ENCODE results near the gene SGMS1.

DNA sequence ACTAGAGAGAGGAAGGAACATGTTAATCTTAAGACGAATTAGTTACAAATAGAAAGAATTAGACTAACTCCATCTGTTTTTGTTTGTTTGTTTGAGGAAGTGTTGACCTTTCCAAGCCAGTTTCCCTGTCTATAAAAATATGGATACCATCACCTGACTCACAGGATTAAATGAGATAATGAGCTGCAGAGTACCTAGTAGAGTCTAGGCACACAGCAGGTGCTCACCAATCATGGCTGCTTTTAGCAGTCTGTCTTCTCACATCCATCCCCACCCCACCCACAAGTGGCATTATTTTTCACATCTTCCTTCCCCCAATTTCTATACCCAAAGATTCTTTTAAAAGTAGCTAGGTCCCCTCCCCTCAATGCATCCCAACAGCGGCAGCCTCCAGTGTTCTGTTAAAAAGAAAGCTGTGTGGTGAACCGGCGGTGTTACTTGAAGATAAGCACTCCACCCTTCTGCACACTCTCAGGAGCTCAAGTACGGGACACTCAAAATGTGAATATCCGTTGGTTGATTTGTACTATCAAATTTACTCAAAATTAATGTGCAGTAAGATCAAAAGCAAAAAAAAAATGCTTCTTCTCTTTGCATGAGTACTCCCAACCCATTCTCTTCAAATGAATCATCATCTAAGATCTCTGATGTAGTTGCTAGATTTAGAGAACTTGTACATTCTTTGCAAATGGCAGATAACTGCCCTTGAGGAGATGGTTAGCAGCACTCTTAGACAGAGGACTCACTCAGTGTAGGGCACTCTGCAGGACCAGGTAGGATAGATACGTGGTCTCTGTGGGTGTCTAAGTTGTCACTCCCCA lies 227.1 kb downstream of the SGMS1 start:
- TF ChIP-seq, protein P1, sequence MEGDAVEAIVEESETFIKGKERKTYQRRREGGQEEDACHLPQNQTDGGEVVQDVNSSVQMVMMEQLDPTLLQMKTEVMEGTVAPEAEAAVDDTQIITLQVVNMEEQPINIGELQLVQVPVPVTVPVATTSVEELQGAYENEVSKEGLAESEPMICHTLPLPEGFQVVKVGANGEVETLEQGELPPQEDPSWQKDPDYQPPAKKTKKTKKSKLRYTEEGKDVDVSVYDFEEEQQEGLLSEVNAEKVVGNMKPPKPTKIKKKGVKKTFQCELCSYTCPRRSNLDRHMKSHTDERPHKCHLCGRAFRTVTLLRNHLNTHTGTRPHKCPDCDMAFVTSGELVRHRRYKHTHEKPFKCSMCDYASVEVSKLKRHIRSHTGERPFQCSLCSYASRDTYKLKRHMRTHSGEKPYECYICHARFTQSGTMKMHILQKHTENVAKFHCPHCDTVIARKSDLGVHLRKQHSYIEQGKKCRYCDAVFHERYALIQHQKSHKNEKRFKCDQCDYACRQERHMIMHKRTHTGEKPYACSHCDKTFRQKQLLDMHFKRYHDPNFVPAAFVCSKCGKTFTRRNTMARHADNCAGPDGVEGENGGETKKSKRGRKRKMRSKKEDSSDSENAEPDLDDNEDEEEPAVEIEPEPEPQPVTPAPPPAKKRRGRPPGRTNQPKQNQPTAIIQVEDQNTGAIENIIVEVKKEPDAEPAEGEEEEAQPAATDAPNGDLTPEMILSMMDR (IDR thresholded peaks at IDR 0.05; ENCODE audit: insufficient read depth, low read length, poor library complexity, severe bottlenecking) = no peak
- TF ChIP-seq EZH2phosphoT487 (conservative IDR thresholded peaks at IDR 0.05; ENCODE audit: low read length) = no peak
